Muscle of arm (tissue), 14 donors: ENCODE measurements around the gene RPL4. TPM values are rescaled to one million over a fixed set of nuclear protein-coding genes. Genes with fewer than 3 reads are reported as not detected.
"Not testable (repeated sequence)": the region's sequence is repeated elsewhere in the genome, so short reads cannot be mapped to it uniquely, and the experiment has no call there.

Experiments
- DNase-seq: peaks from one replicate; pipeline ENCODE4 v3.0.0-alpha.2; 2013
- long read RNA-seq, 11 donors: transcript quantifications; one replicate each; lab custom pipeline, GENCODE V29; 2026
- polyA plus RNA-seq, 12 donors: library from polyadenylated mRNA; unstranded; fragments of 120-200 nt; gene quantifications; one replicate each; pipeline ENCODE4 v1.2.1, GENCODE V29; 2013; ENCODE audit not compliant: insufficient read length in 12 of 12

Gene RPL4
- polyA plus RNA-seq, result 1,000 to 10,000 TPM; 1,608 to 6,170 (median 5,721) TPM
- long read RNA-seq, donor 1, transcript RPL4-210 (6 exons, 1,099 nt), result minor isoform, 31 of 1,574 reads
- long read RNA-seq, donor 1, transcript RPL4-212 (5 exons, 817 nt), result minor isoform, 21 of 1,574 reads
- long read RNA-seq, donor 1, transcript RPL4-201 (10 exons, 2,769 nt), result major isoform, 738 of 1,574 reads
- long read RNA-seq, donor 1, transcript RPL4-213 (4 exons, 819 nt), result minor isoform, 28 of 1,574 reads
- long read RNA-seq, donor 1, partial matches to known transcripts, result 700 of 1,574 reads
- long read RNA-seq, donor 1, other reads (novel, unspliced or antisense), result 44 of 1,574 reads
- long read RNA-seq, donor 2, transcript RPL4-213 (4 exons, 819 nt), result minor isoform, 28 of 3,282 reads
- long read RNA-seq, donor 2, transcript RPL4-201 (10 exons, 2,769 nt), result major isoform, 1,994 of 3,282 reads
- long read RNA-seq, donor 2, transcript RPL4-212 (5 exons, 817 nt), result minor isoform, 28 of 3,282 reads
- long read RNA-seq, donor 2, transcript RPL4-210 (6 exons, 1,099 nt), result minor isoform, 34 of 3,282 reads
- long read RNA-seq, donor 2, partial matches to known transcripts, result 952 of 3,282 reads
- long read RNA-seq, donor 2, other reads (novel, unspliced or antisense), result 218 of 3,282 reads
- long read RNA-seq, donor 3, transcript RPL4-212 (5 exons, 817 nt), result minor isoform, 12 of 1,614 reads
- long read RNA-seq, donor 3, transcript RPL4-213 (4 exons, 819 nt), result minor isoform, 11 of 1,614 reads
- long read RNA-seq, donor 3, transcript RPL4-210 (6 exons, 1,099 nt), result minor isoform, 12 of 1,614 reads
- long read RNA-seq, donor 3, transcript RPL4-201 (10 exons, 2,769 nt), result major isoform, 806 of 1,614 reads
- long read RNA-seq, donor 3, partial matches to known transcripts, result 678 of 1,614 reads
- long read RNA-seq, donor 3, other reads (novel, unspliced or antisense), result 86 of 1,614 reads
- long read RNA-seq, donor 4, transcript RPL4-201 (10 exons, 2,769 nt), result major isoform, 683 of 1,366 reads
- long read RNA-seq, donor 4, transcript RPL4-213 (4 exons, 819 nt), result minor isoform, 17 of 1,366 reads
- long read RNA-seq, donor 4, transcript RPL4-212 (5 exons, 817 nt), result minor isoform, 11 of 1,366 reads
- long read RNA-seq, donor 4, transcript RPL4-210 (6 exons, 1,099 nt), result minor isoform, 12 of 1,366 reads
- long read RNA-seq, donor 4, partial matches to known transcripts, result 600 of 1,366 reads
- long read RNA-seq, donor 4, other reads (novel, unspliced or antisense), result 33 of 1,366 reads
- long read RNA-seq, donor 5, transcript RPL4-201 (10 exons, 2,769 nt), result major isoform, 2,320 of 3,634 reads
- long read RNA-seq, donor 5, transcript RPL4-213 (4 exons, 819 nt), result minor isoform, 25 of 3,634 reads
- long read RNA-seq, donor 5, transcript RPL4-210 (6 exons, 1,099 nt), result minor isoform, 53 of 3,634 reads
- long read RNA-seq, donor 5, transcript RPL4-212 (5 exons, 817 nt), result minor isoform, 42 of 3,634 reads
- long read RNA-seq, donor 5, partial matches to known transcripts, result 984 of 3,634 reads
- long read RNA-seq, donor 5, other reads (novel, unspliced or antisense), result 191 of 3,634 reads
- long read RNA-seq, donor 6, transcript RPL4-212 (5 exons, 817 nt), result minor isoform, 17 of 2,058 reads
- long read RNA-seq, donor 6, transcript RPL4-213 (4 exons, 819 nt), result minor isoform, 21 of 2,058 reads
- long read RNA-seq, donor 6, transcript RPL4-210 (6 exons, 1,099 nt), result minor isoform, 16 of 2,058 reads
- long read RNA-seq, donor 6, transcript RPL4-201 (10 exons, 2,769 nt), result major isoform, 1,030 of 2,058 reads
- long read RNA-seq, donor 6, partial matches to known transcripts, result 901 of 2,058 reads
- long read RNA-seq, donor 6, other reads (novel, unspliced or antisense), result 59 of 2,058 reads
- long read RNA-seq, donor 7, transcript RPL4-210 (6 exons, 1,099 nt), result minor isoform, 12 of 1,493 reads
- long read RNA-seq, donor 7, transcript RPL4-213 (4 exons, 819 nt), result minor isoform, 14 of 1,493 reads
- long read RNA-seq, donor 7, transcript RPL4-201 (10 exons, 2,769 nt), result major isoform, 813 of 1,493 reads
- long read RNA-seq, donor 7, transcript RPL4-211 (2 exons, 593 nt), result minor isoform, 12 of 1,493 reads
- long read RNA-seq, donor 7, partial matches to known transcripts, result 559 of 1,493 reads
- long read RNA-seq, donor 7, other reads (novel, unspliced or antisense), result 71 of 1,493 reads
- long read RNA-seq, donor 8, transcript RPL4-201 (10 exons, 2,769 nt), result major isoform, 2,121 of 3,611 reads
- long read RNA-seq, donor 8, transcript RPL4-212 (5 exons, 817 nt), result minor isoform, 35 of 3,611 reads
- long read RNA-seq, donor 8, transcript RPL4-210 (6 exons, 1,099 nt), result minor isoform, 38 of 3,611 reads
- long read RNA-seq, donor 8, transcript RPL4-213 (4 exons, 819 nt), result minor isoform, 27 of 3,611 reads
- long read RNA-seq, donor 8, partial matches to known transcripts, result 1,172 of 3,611 reads
- long read RNA-seq, donor 8, other reads (novel, unspliced or antisense), result 200 of 3,611 reads
- long read RNA-seq, donor 9, transcript RPL4-201 (10 exons, 2,769 nt), result major isoform, 909 of 2,187 reads
- long read RNA-seq, donor 9, transcript RPL4-210 (6 exons, 1,099 nt), result minor isoform, 26 of 2,187 reads
- long read RNA-seq, donor 9, transcript RPL4-213 (4 exons, 819 nt), result minor isoform, 33 of 2,187 reads
- long read RNA-seq, donor 9, transcript RPL4-212 (5 exons, 817 nt), result minor isoform, 17 of 2,187 reads
- long read RNA-seq, donor 9, partial matches to known transcripts, result 1,110 of 2,187 reads
- long read RNA-seq, donor 9, other reads (novel, unspliced or antisense), result 80 of 2,187 reads
- long read RNA-seq, donor 10, transcript RPL4-210 (6 exons, 1,099 nt), result minor isoform, 22 of 3,030 reads
- long read RNA-seq, donor 10, transcript RPL4-212 (5 exons, 817 nt), result minor isoform, 44 of 3,030 reads
- long read RNA-seq, donor 10, transcript RPL4-213 (4 exons, 819 nt), result minor isoform, 37 of 3,030 reads
- long read RNA-seq, donor 10, transcript RPL4-201 (10 exons, 2,769 nt), result major isoform, 1,717 of 3,030 reads
- long read RNA-seq, donor 10, partial matches to known transcripts, result 1,023 of 3,030 reads
- long read RNA-seq, donor 10, other reads (novel, unspliced or antisense), result 170 of 3,030 reads
- long read RNA-seq, donor 11, transcript RPL4-212 (5 exons, 817 nt), result minor isoform, 30 of 3,284 reads
- long read RNA-seq, donor 11, transcript RPL4-201 (10 exons, 2,769 nt), result major isoform, 1,772 of 3,284 reads
- long read RNA-seq, donor 11, transcript RPL4-210 (6 exons, 1,099 nt), result minor isoform, 34 of 3,284 reads
- long read RNA-seq, donor 11, transcript RPL4-213 (4 exons, 819 nt), result minor isoform, 36 of 3,284 reads
- long read RNA-seq, donor 11, partial matches to known transcripts, result 1,186 of 3,284 reads
- long read RNA-seq, donor 11, other reads (novel, unspliced or antisense), result 198 of 3,284 reads

GRCh38 chr15:66504563-66505429 lies at the start of gene RPL4, which contains the start of gene ZWILCH:
RPL4 (minus strand) TSS chr15:66504855; CDS start chr15:66504790, 65 bp downstream.
ZWILCH (plus strand) TSS chr15:66505326; CDS start chr15:66505339, 13 bp downstream.
- DNase-seq, result peak; percentile 91

GRCh38 chr15:66545255-66545654 lies 40.6 kb upstream of the RPL4 start:
- no peak for DNase-seq

- no peak for DNase-seq
Measured at GRCh38 chr15:66542896-66543295, 38.2 kb upstream of the RPL4 start.

- no peak for DNase-seq
Measured at GRCh38 chr15:66535056-66535455, 30.4 kb upstream of the RPL4 start.

GRCh38 chr15:66524838-66525237 lies 20.2 kb upstream of the RPL4 start:
- DNase-seq, result no peak

GRCh38 chr15:66523926-66524325 lies 19.3 kb upstream of the RPL4 start:
- no peak for DNase-seq

GRCh38 chr15:66515901-66516322 lies 11.3 kb upstream of the RPL4 start:
- no peak for DNase-seq

- DNase-seq, result no peak
Measured at GRCh38 chr15:66514586-66514985, 9.9 kb upstream of the RPL4 start.

- DNase-seq, result no peak
Measured at GRCh38 chr15:66508293-66508883, 3.7 kb upstream of the RPL4 start.

- no peak for DNase-seq
Measured at GRCh38 chr15:66505818-66506217, 1.2 kb upstream of the RPL4 start.

GRCh38 chr15:66505430-66505811 lies 766 bp upstream of the RPL4 start:
- DNase-seq, result no peak

- no peak for DNase-seq
Measured at GRCh38 chr15:66503780-66504562, 684 bp downstream of the RPL4 start.

- DNase-seq, result not testable (repeated sequence)
Measured at GRCh38 chr15:66503041-66503648, 1.5 kb downstream of the RPL4 start.

GRCh38 chr15:66502491-66502890 lies 2.2 kb downstream of the RPL4 start:
- DNase-seq, result no peak
